CD4-positive, alpha-beta memory T cell (primary cell): Measurements from ENCODE around the gene CFAP53. TPM values are rescaled to one million over a fixed set of nuclear protein-coding genes. Genes with fewer than 3 reads are reported as not detected.
"Not testable (repeated sequence)": the region's sequence is repeated elsewhere in the genome, so short reads cannot be mapped to it uniquely, and the experiment has no call there.

Experiments
- CTCF ChIA-PET: fragments of 350-600 bp; sonication (Branson Sonifier 250); formaldehyde crosslinking; loops from one replicate; lab custom pipeline; 2021; ENCODE audit warnings: inconsistent platforms; ENCODE audit not compliant: partially characterized antibody; lab: Charles Lee
- POLR2A ChIA-PET: fragments of 350-600 bp; sonication (Branson Sonifier 250); formaldehyde crosslinking; loops from one replicate; lab custom pipeline; 2021; ENCODE audit not compliant: partially characterized antibody; lab: Charles Lee
- DNase-seq, 5 donors: peaks; one replicate each; pipeline versions ENCODE4 v3.0.0 to v3.0.0-alpha.2; 2020 to 2022; ENCODE audit warnings: mixed read lengths in 1 of 5
- H3K27ac ChIP-seq: one replicate; pipeline ENCODE4 v1.7.0; 2013; ENCODE audit warnings: low read depth, low read length
- H3K27me3 ChIP-seq: 2 replicates; pipeline ENCODE4 v1.7.0; 2013; ENCODE audit warnings: mild to moderate bottlenecking, low read length, moderate library complexity; ENCODE audit not compliant: insufficient read depth
- H3K36me3 ChIP-seq: 2 replicates; pipeline ENCODE4 v1.7.0; 2013; ENCODE audit warnings: mild to moderate bottlenecking, low read length, moderate library complexity; ENCODE audit not compliant: insufficient read depth
- H3K4me1 ChIP-seq: 2 replicates; pipeline ENCODE4 v1.7.0; 2013; ENCODE audit warnings: mild to moderate bottlenecking, low read length, moderate library complexity; ENCODE audit not compliant: insufficient read depth
- H3K4me3 ChIP-seq, 2 donors: one replicate each; pipeline ENCODE4 v1.7.0; 2013; ENCODE audit warnings: low read length in 2 of 2, mild to moderate bottlenecking in 1 of 2
- H3K9me3 ChIP-seq, 2 donors: one replicate each; pipeline ENCODE4 v1.7.0; 2013; ENCODE audit warnings: low read length in 2 of 2, control low read depth in 1 of 2; ENCODE audit not compliant: control insufficient read depth in 1 of 2
- H3K27ac Mint-ChIP-seq, 7 donors: one replicate each; pipeline ENCODE4 v1.8.0; 2020 to 2021; ENCODE audit warnings: mixed read lengths in 7 of 7, mild to moderate bottlenecking in 6 of 7, inconsistent platforms in 3 of 7, moderate library complexity in 3 of 7
- H3K27me3 Mint-ChIP-seq, 2 donors: one replicate each; pipeline ENCODE4 v1.8.0; 2020 to 2021; ENCODE audit warnings: mixed read lengths in 2 of 2
- H3K36me3 Mint-ChIP-seq, 2 donors: one replicate each; pipeline ENCODE4 v1.8.0; 2020 to 2021; ENCODE audit warnings: mixed read lengths in 2 of 2, inconsistent platforms in 1 of 2, mild to moderate bottlenecking in 1 of 2
- H3K4me1 Mint-ChIP-seq, 4 donors: one replicate each; pipeline ENCODE4 v1.8.0; 2020 to 2021; ENCODE audit warnings: mixed read lengths in 4 of 4, mild to moderate bottlenecking in 1 of 4
- H3K4me3 Mint-ChIP-seq, 8 donors: one replicate each; pipeline ENCODE4 v1.8.0; 2020 to 2021; ENCODE audit warnings: mixed read lengths in 8 of 8, mild to moderate bottlenecking in 7 of 8, moderate library complexity in 6 of 8, inconsistent platforms in 3 of 8
- H3K9me3 Mint-ChIP-seq, 8 donors: one replicate each; pipeline ENCODE4 v1.8.0; 2020 to 2021; ENCODE audit warnings: mixed read lengths in 8 of 8, mild to moderate bottlenecking in 5 of 8, inconsistent platforms in 3 of 8, moderate library complexity in 1 of 8
- intact Hi-C: fragments of 100-400 bp; cut with micrococcal nuclease; formaldehyde crosslinking; loops from one replicate; pipeline ENCODE4 v1.15.1; 2023
- polyA plus RNA-seq, 2 donors: library from polyadenylated mRNA; unstranded; fragments of 300-500 nt; fragmentation: Illumina TruSeq; gene quantifications; one replicate each; pipeline ENCODE4 v1.2.3, GENCODE V29; 2021
- total RNA-seq, 2 experiments: library from RNA; stranded (reverse); gene quantifications; one replicate each; pipeline ENCODE4 v1.2.3, GENCODE V29; 2021

The CFAP53 gene
- total and polyA plus RNA-seq, 4 experiments from 2014 or later: 0.10 to 1.6 (median 0.76) TPM

GRCh38 chr18:50288348-50289107 is 22.2 kb upstream of the CFAP53 start:
- not testable (repeated sequence) for H3K27me3 ChIP-seq, H3K27me3 Mint-ChIP-seq, H3K9me3 ChIP-seq, H3K9me3 Mint-ChIP-seq
- H3K4me1 Mint-ChIP-seq: peaks cover 19 to 42% (median 27%) of the 10 kb centered on the region in 4 donors
- peak in 1 of 5 donors; percentile 33 for DNase-seq
- peak overlapping the region; percentile 82 for H3K27ac ChIP-seq
- peak overlapping the region; percentile 96 to 100 (median 99) for H3K4me3 Mint-ChIP-seq
- ChIA-PET POLR2A (interaction anchor here (0.9 to 3.6 kb wide), 8 partner anchors 8 to 801 kb away, joined by 3 to 15 read pairs (median 4); partner anchors contain the start of genes C18orf32, MBD1 and SKA1), CTCF (interaction anchor here (1.2 to 3.3 kb wide), 5 partner anchors 7 to 69 kb away, joined by 3 to 16 read pairs (median 7); partner anchors contain the start of genes CFAP53 and MBD1)
- peaks cover 17 to 43% of the 10 kb centered on the region in 2 donors for H3K36me3 Mint-ChIP-seq
- intact Hi-C loops: loop anchor here (1.0 to 10.0 kb wide), 6 partner anchors 476 to 1751 kb away; partner anchors contain the start of genes ACAA2, C18orf32, CTIF and MEX3C
- peaks cover 14% of the 10 kb centered on the region for H3K4me1 ChIP-seq
- H3K4me3 ChIP-seq: peak overlapping the region in 1 of 2 donors; percentile 82
- H3K36me3 ChIP-seq: peaks cover 16% of the 10 kb centered on the region
- H3K27ac Mint-ChIP-seq: peak overlapping the region; percentile 91 to 100 (median 100)

- peaks cover 0 to 2% (median 0%) of the 10 kb centered on the region in 8 donors for H3K9me3 Mint-ChIP-seq
- H3K36me3 ChIP-seq: peaks cover 22% of the 10 kb centered on the region
- peak within 1 kb of the TSS; percentile 96 to 100 (median 99) for H3K4me3 Mint-ChIP-seq
- H3K9me3 ChIP-seq: no peaks in the 10 kb centered on the region
- peak within 1 kb of the TSS; percentile 91 to 100 (median 100) for H3K27ac Mint-ChIP-seq
- H3K27me3 ChIP-seq: no peaks in the 10 kb centered on the region
- ChIA-PET POLR2A (interaction anchor here (0.9 to 3.6 kb wide), 6 partner anchors 9 to 801 kb away, joined by 3 to 15 read pairs (median 4); partner anchors contain the start of genes C18orf32 and SKA1), CTCF (interaction anchor here (1.2 to 1.6 kb wide), 2 partner anchors 21 to 70 kb away, joined by 3 to 7 read pairs; partner anchors contain the start of gene CFAP53)
- peaks cover 26 to 51% of the 10 kb centered on the region in 2 donors for H3K36me3 Mint-ChIP-seq
- DNase-seq: peak; percentile 96 to 99 (median 98)
- peak within 1 kb of the TSS; percentile 82 for H3K27ac ChIP-seq
- peaks cover 19 to 44% (median 28%) of the 10 kb centered on the region in 4 donors for H3K4me1 Mint-ChIP-seq
- H3K27me3 Mint-ChIP-seq: no peaks in the 10 kb centered on the region
- H3K4me3 ChIP-seq: peak within 1 kb of the TSS; percentile 82 to 88
- intact Hi-C loops: loop anchor here (1.0 to 10.0 kb wide), 12 partner anchors 11 to 1750 kb away; partner anchors contain the start of genes ACAA2, C18orf32, CFAP53 and CTIF
- H3K4me1 ChIP-seq: peaks cover 14% of the 10 kb centered on the region
These were observed 21.4 kb upstream of the CFAP53 start, which contains the start of gene CXXC1 for GRCh38 chr18:50287441-50288347. CXXC1 (minus strand) TSS chr18:50287692; CDS start chr18:50287589, 103 bp downstream.

GRCh38 chr18:50287028-50287440 is 20.7 kb upstream of the CFAP53 start:
- Mint-ChIP-seq H3K27me3 (no peaks in the 10 kb centered on the region), H3K4me1 (peaks cover 20 to 47% (median 33%) of the 10 kb centered on the region in 4 donors), H3K27ac (peak overlapping the region; percentile 91 to 100 (median 100)), H3K9me3 (peaks cover 0 to 2% (median 0%) of the 10 kb centered on the region in 8 donors), H3K36me3 (peaks cover 30 to 56% of the 10 kb centered on the region in 2 donors), H3K4me3 (peak overlapping the region; percentile 96 to 100 (median 99))
- DNase-seq: peak in 1 of 5 donors; percentile 59
- ChIA-PET CTCF (no interaction called here), POLR2A (no interaction called here)
- Histone ChIP-seq H3K4me3 (peak overlapping the region; percentile 82 to 88), H3K9me3 (no peaks in the 10 kb centered on the region), H3K27ac (peak overlapping the region; percentile 82), H3K27me3 (no peaks in the 10 kb centered on the region), H3K4me1 (peaks cover 19% of the 10 kb centered on the region), H3K36me3 (peaks cover 22% of the 10 kb centered on the region)
- intact Hi-C loops: loop anchor here (1.0 to 10.0 kb wide), 10 partner anchors 11 to 1750 kb away; partner anchors contain the start of genes ACAA2, CFAP53, CTIF and DYM

GRCh38 chr18:50286391-50287027 is 20.2 kb upstream of the CFAP53 start:
- Histone ChIP-seq H3K4me3 (peak overlapping the region; percentile 82 to 88), H3K4me1 (peaks cover 22% of the 10 kb centered on the region), H3K27me3 (no peaks in the 10 kb centered on the region), H3K36me3 (peaks cover 22% of the 10 kb centered on the region), H3K9me3 (no peaks in the 10 kb centered on the region), H3K27ac (peak overlapping the region; percentile 82)
- Mint-ChIP-seq H3K36me3 (peaks cover 30 to 60% of the 10 kb centered on the region in 2 donors), H3K27ac (peak overlapping the region; percentile 91 to 100 (median 100)), H3K4me3 (peak overlapping the region; percentile 96 to 100 (median 99)), H3K4me1 (peaks cover 20 to 52% (median 35%) of the 10 kb centered on the region in 4 donors), H3K9me3 (peaks cover 0 to 2% (median 0%) of the 10 kb centered on the region in 8 donors), H3K27me3 (no peaks in the 10 kb centered on the region)
- ChIA-PET CTCF (no interaction called here), POLR2A (interaction anchor here (1.4 kb wide), 1 partner anchor 21 kb away, joined by 4 read pairs; no protein-coding TSS in a partner anchor)
- intact Hi-C loops: loop anchor here (1.0 to 10.0 kb wide), 10 partner anchors 12 to 1749 kb away; partner anchors contain the start of genes ACAA2, CFAP53, CTIF and DYM
- DNase-seq: peak in 1 of 5 donors; percentile 51

GRCh38 chr18:50285631-50286321 is 19.5 kb upstream of the CFAP53 start:
- no peak overlapping the region for H3K4me3 ChIP-seq
- no peaks in the 10 kb centered on the region for H3K9me3 ChIP-seq
- H3K4me1 ChIP-seq: peaks cover 23% of the 10 kb centered on the region
- intact Hi-C loops: loop anchor here (5.0 to 10.0 kb wide), 4 partner anchors 473 to 1748 kb away; partner anchors contain the start of genes ACAA2, CTIF and MEX3C
- H3K27ac Mint-ChIP-seq: peak overlapping the region in 5 of 7 donors; percentile 59 to 100 (median 91)
- no peaks in the 10 kb centered on the region for H3K27me3 Mint-ChIP-seq
- H3K27me3 ChIP-seq: no peaks in the 10 kb centered on the region
- POLR2A ChIA-PET: interaction anchor here (1.4 kb wide), 1 partner anchor 22 kb away, joined by 4 read pairs; no protein-coding TSS in a partner anchor
- H3K27ac ChIP-seq: no peak overlapping the region
- CTCF ChIA-PET: no interaction called here
- DNase-seq: no peak
- H3K4me1 Mint-ChIP-seq: peaks cover 26 to 57% (median 40%) of the 10 kb centered on the region in 4 donors
- peak overlapping the region; percentile 45 to 100 (median 99) for H3K4me3 Mint-ChIP-seq
- peaks cover 30 to 66% of the 10 kb centered on the region in 2 donors for H3K36me3 Mint-ChIP-seq
- peaks cover 22% of the 10 kb centered on the region for H3K36me3 ChIP-seq
- H3K9me3 Mint-ChIP-seq: peaks cover 0 to 2% (median 0%) of the 10 kb centered on the region in 8 donors
